ENCODE results near the gene PRKAG3. TPM values are rescaled to one million over a fixed set of nuclear protein-coding genes. Genes with fewer than 3 reads are reported as not detected.
A peak's percentile ranks its signal among the peaks of the same experiment; 100 is the strongest.

PRKAG3 gene
- total and polyA plus RNA-seq, 2 donors (not counting 3 experiments of a cell fraction or from before 2014, with no cell fraction given): not detected

GRCh38 chr2:218811382-218811781 lies 20.2 kb downstream of the PRKAG3 start:
- no peaks in the 10 kb centered on the region for H3K9me1 ChIP-seq (replicated peaks; ENCODE audit: control insufficient read depth, extremely low read depth, insufficient read depth, low read length)
- no peaks in the 10 kb centered on the region for H3K9me3 ChIP-seq (replicated peaks; ENCODE audit: control insufficient read depth, insufficient read depth, low read length)
- H3K4me1 ChIP-seq (ENCODE audit: control insufficient read depth, extremely low read depth, insufficient read depth, low read length): no peaks in the 10 kb centered on the region
- no peak for DNase-seq (ENCODE audit: low read depth, low spot score)
- TF ChIP-seq MAX (IDR thresholded peaks at IDR 0.05; ENCODE audit: insufficient read depth, insufficient read length): no peak
- TF ChIP-seq JUN (IDR thresholded peaks at IDR 0.05; ENCODE audit: borderline replicate concordance, insufficient read depth, insufficient read length, low read depth): no peak
- no peak overlapping the region for H3K4me2 ChIP-seq (ENCODE audit: insufficient read depth, low read length)
- no peak overlapping the region for H3K9ac ChIP-seq (replicated peaks; ENCODE audit: extremely low read depth, insufficient read depth, low read length)
- CTCF ChIA-PET: interaction anchor here (1.5 to 3.0 kb wide), 4 partner anchors 9 to 36 kb away, joined by 3 to 19 read pairs (median 4); partner anchors contain the start of gene CYP27A1
- H3K27me3 ChIP-seq (ENCODE audit: control insufficient read depth in 2 of 2, insufficient read depth in 2 of 2, low read length in 2 of 2): peaks cover 0 to 2% of the 10 kb centered on the region in 2 experiments
- H4K20me1 ChIP-seq (replicated peaks; ENCODE audit: control insufficient read depth, extremely low read depth, insufficient read depth, low read length): no peaks in the 10 kb centered on the region
- intact Hi-C loops (cut with micrococcal nuclease): no loop called here
- BruUV-seq (replicated peaks): no TSS peak
- H3K36me3 ChIP-seq (ENCODE audit: control insufficient read depth in 2 of 2, extremely low read depth in 1 of 2, insufficient read depth in 2 of 2, low read length in 2 of 2): peaks cover 0 to 7% of the 10 kb centered on the region in 2 experiments
- dilution Hi-C loops (cut with MboI; ENCODE audit: extremely low pct_ligation_motif_present, low sequenced_read_pairs): no loop called here
- POLR2A ChIA-PET: no interaction called here
- H3K79me2 ChIP-seq (ENCODE audit: control insufficient read depth, insufficient read depth, low read length): no peaks in the 10 kb centered on the region
- H3K27ac ChIP-seq (ENCODE audit: insufficient read depth, low read depth, low read length): no peak overlapping the region
- FAIRE-seq: no peak
- H2AFZ ChIP-seq (ENCODE audit: low read depth, low read length): no peak overlapping the region
- no peak overlapping the region for H3K4me3 ChIP-seq (replicated peaks in 1 of 3; ENCODE audit: insufficient read depth in 1 of 3, low read depth in 1 of 3, low read length in 3 of 3)

GRCh38 chr2:218810256-218810655 lies 21.3 kb downstream of the PRKAG3 start:
- peak; percentile 33 for DNase-seq (ENCODE audit: low read depth, low spot score)
- dilution Hi-C loops (cut with MboI; ENCODE audit: extremely low pct_ligation_motif_present, low sequenced_read_pairs): no loop called here

More at GRCh38 chr2:218810256-218810655, 21.3 kb downstream of the PRKAG3 start:
- Histone ChIP-seq H3K9me3 (replicated peaks; ENCODE audit: control insufficient read depth, insufficient read depth, low read length) (no peaks in the 10 kb centered on the region), H3K4me3 (replicated peaks in 1 of 3; ENCODE audit: insufficient read depth in 1 of 3, low read depth in 1 of 3, low read length in 3 of 3) (no peak overlapping the region), H3K4me1 (ENCODE audit: control insufficient read depth, extremely low read depth, insufficient read depth, low read length) (no peaks in the 10 kb centered on the region), H3K9ac (replicated peaks; ENCODE audit: extremely low read depth, insufficient read depth, low read length) (no peak overlapping the region), H2AFZ (ENCODE audit: low read depth, low read length) (no peak overlapping the region), H3K9me1 (replicated peaks; ENCODE audit: control insufficient read depth, extremely low read depth, insufficient read depth, low read length) (no peaks in the 10 kb centered on the region), H3K27me3 (ENCODE audit: control insufficient read depth in 2 of 2, insufficient read depth in 2 of 2, low read length in 2 of 2) (peaks cover 0 to 2% of the 10 kb centered on the region in 2 experiments), H3K27ac (ENCODE audit: insufficient read depth, low read depth, low read length) (no peak overlapping the region), H3K79me2 (ENCODE audit: control insufficient read depth, insufficient read depth, low read length) (no peaks in the 10 kb centered on the region), H3K36me3 (ENCODE audit: control insufficient read depth in 2 of 2, extremely low read depth in 1 of 2, insufficient read depth in 2 of 2, low read length in 2 of 2) (peaks cover 0 to 7% of the 10 kb centered on the region in 2 experiments), H4K20me1 (replicated peaks; ENCODE audit: control insufficient read depth, extremely low read depth, insufficient read depth, low read length) (no peaks in the 10 kb centered on the region), H3K4me2 (ENCODE audit: insufficient read depth, low read length) (no peak overlapping the region)
- ChIA-PET CTCF (interaction anchor here (0.6 to 3.0 kb wide), 10 partner anchors 10 to 83 kb away, joined by 3 to 19 read pairs (median 3); no protein-coding TSS in a partner anchor), POLR2A (no interaction called here)
- BruUV-seq (replicated peaks): no TSS peak
- intact Hi-C loops (cut with micrococcal nuclease): no loop called here
- FAIRE-seq: peak; percentile 8
- no peak for TF ChIP-seq MAX (IDR thresholded peaks at IDR 0.05; ENCODE audit: insufficient read depth, insufficient read length)
- no peak for TF ChIP-seq CTCF (IDR thresholded peaks at IDR 0.05; ENCODE audit: extremely low read depth in 1 of 2, insufficient read depth in 1 of 2, low read depth in 1 of 2, low read length in 2 of 2)
- TF ChIP-seq JUN (IDR thresholded peaks at IDR 0.05; ENCODE audit: borderline replicate concordance, insufficient read depth, insufficient read length, low read depth): no peak
- TF ChIP-seq GATA2 (IDR thresholded peaks at IDR 0.05; ENCODE audit: insufficient read depth, insufficient read length, low read depth, low read length): no peak
- no peak for TF ChIP-seq POLR2AphosphoS5 (IDR thresholded peaks at IDR 0.05; ENCODE audit: insufficient read depth, low read depth, low read length)
- TF ChIP-seq FOS (IDR thresholded peaks at IDR 0.05; ENCODE audit: borderline replicate concordance, insufficient read depth, low read length): no peak
- TF ChIP-seq MYC (IDR thresholded peaks at IDR 0.05; ENCODE audit: low read depth, low read length): no peak
- TF ChIP-seq POLR2A (IDR thresholded peaks at IDR 0.05; ENCODE audit: low read depth, low read length): no peak
- TF ChIP-seq EZH2 (IDR thresholded peaks at IDR 0.05; ENCODE audit: borderline replicate concordance, low read depth, low read length, severe bottlenecking): no peak

Measured in endothelial cell of umbilical vein (primary cell).